ENCODE data around the gene DCAF17. TPM values are rescaled to one million over a fixed set of nuclear protein-coding genes. Genes with fewer than 3 reads are reported as not detected.

The DCAF17 gene
- total and polyA plus RNA-seq, 2 of the 13 experiments (the other 11 are each of a cell fraction or from before 2014, with no cell fraction given), result 13.7 to 30.0 TPM

DNA sequence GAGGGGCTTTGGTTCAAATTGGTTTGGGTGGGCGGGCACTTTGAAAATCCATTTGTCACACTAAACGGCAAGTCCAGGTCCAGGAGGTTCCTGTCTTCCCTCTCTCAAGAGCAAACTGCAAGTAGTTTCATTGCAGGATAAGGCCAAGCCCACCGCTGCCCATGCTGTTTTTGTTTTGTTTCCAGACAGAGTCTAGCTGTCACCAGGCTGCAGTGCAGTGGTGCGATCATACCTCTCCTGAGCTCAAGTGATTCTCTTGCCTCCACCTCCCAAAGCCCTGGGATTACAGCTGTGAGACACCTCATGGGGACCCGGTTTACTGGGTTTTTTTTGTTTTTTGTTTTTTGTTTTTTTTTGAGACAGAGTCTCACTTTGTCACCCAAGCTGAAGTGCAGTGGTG is 86.4 kb downstream of the DCAF17 start (continued):
- TF ChIP-seq, protein P1, sequence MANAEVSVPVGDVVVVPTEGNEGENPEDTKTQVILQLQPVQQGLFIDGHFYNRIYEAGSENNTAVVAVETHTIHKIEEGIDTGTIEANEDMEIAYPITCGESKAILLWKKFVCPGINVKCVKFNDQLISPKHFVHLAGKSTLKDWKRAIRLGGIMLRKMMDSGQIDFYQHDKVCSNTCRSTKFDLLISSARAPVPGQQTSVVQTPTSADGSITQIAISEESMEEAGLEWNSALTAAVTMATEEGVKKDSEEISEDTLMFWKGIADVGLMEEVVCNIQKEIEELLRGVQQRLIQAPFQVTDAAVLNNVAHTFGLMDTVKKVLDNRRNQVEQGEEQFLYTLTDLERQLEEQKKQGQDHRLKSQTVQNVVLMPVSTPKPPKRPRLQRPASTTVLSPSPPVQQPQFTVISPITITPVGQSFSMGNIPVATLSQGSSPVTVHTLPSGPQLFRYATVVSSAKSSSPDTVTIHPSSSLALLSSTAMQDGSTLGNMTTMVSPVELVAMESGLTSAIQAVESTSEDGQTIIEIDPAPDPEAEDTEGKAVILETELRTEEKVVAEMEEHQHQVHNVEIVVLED (CRISPR knock-in tag; IDR thresholded peaks at IDR 0.05; ENCODE audit: borderline replicate concordance), result no peak

DNA sequence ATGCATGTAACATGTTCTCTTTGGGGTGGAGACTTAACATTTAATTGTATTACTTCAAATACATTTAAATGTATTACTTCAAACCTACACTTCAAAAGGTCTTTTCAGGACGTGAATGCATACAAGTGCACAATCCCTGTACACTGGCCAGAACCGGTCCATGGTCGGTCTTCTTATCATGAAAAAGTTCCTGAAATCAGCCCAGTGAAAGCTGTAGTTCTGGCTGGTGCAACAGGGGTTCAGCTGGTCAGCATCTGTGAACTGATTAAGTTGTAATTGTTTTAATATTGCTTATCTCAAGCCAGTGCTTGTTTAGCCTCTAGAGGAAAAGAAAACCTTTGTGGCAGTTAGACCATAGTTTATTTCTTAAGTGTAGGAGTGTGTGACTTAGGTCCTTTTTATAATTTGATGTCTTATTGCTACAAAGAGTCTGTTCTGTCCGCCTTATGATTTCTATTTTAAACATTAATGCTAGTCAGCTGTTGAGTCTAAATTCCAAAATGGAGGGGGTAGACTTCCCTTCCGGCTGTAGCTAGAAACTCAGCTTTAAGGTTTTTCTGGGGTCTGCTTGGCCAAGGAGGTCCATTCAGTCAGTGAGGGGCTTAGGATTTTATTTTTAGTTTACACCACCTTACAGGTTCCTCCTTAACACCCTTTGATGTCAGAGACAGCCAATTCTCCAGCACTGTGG is 87.5 kb downstream of the DCAF17 start:
- DNase-seq (ENCODE audit: low spot score), result no peak
- Histone ChIP-seq H3K4me1 (ENCODE audit: insufficient read depth, low read length) (peaks cover 20% of the 10 kb centered on the region), H3K27ac (ENCODE audit: extremely low read length, insufficient read depth, low read length) (no peak overlapping the region), H3K9ac (ENCODE audit: insufficient read depth, low read depth, low read length) (no peak overlapping the region), H3K4me2 (ENCODE audit: low read depth, low read length) (peak overlapping the region; percentile 99), H3K27me3 (ENCODE audit: control insufficient read depth in 1 of 2, insufficient read depth in 2 of 2, low read length in 2 of 2) (peaks cover 10 to 64% of the 10 kb centered on the region in 2 experiments; a peak in 3 of 5 replicates), H2AFZ (ENCODE audit: low read length) (no peak overlapping the region), H3K4me3 (replicated peaks in 1 of 3; ENCODE audit: insufficient read depth in 1 of 3, low read depth in 2 of 3, low read length in 3 of 3) (peak overlapping the region in 2 of 3 experiments; percentile 73 to 87; a peak in 4 of 6 replicates), H3K36me3 (replicated peaks in 1 of 2; ENCODE audit: control insufficient read depth in 1 of 2, insufficient read depth in 2 of 2, low read length in 2 of 2) (no peaks in the 10 kb centered on the region), H3K9me3 (ENCODE audit: low read length) (no peaks in the 10 kb centered on the region), H4K20me1 (ENCODE audit: insufficient read depth, low read length) (no peaks in the 10 kb centered on the region), H3K79me2 (ENCODE audit: insufficient read depth, low read length) (no peaks in the 10 kb centered on the region)
- FAIRE-seq, result no peak
- WGBS (ENCODE audit: low lambda C conversion rate), result 35% methylated on average over 5 of the region's 5 CpGs
- in situ Hi-C loops (cut with HindIII; ENCODE audit: extremely low pct_ligation_motif_present, low pct_unique_long_range_greater_than_20kb), result no loop called here
- CTCF ChIA-PET (ENCODE audit: low intra/inter-chr PET ratio, low total read pairs), result no interaction called here
- BruUV-seq (replicated peaks), result no TSS peak
- ATAC-seq, result no peak
- POLR2A ChIA-PET, result no interaction called here
- TF ChIP-seq EZH2 (conservative IDR thresholded peaks at IDR 0.05; ENCODE audit: low read depth, low read length) (peak; percentile 2; the same call in 1 of the 2 replicates), ZNF598 (CRISPR knock-in tag; IDR thresholded peaks at IDR 0.05; ENCODE audit: borderline replicate concordance) (no peak), CBX2 (IDR thresholded peaks at IDR 0.05; ENCODE audit: low read depth, low read length) (peak; percentile 73; the same call in 1 of the 2 replicates), CBX2 (CRISPR knock-in tag; IDR thresholded peaks at IDR 0.05; ENCODE audit: low read depth) (no peak)
- intact Hi-C loops (cut with micrococcal nuclease; ENCODE audit: unreplicated experiment), result no loop called here
